Cardiac fibroblast (primary cell): ENCODE data around the gene ABCB10.
A peak's percentile ranks its signal among the peaks of the same experiment; 100 is the strongest.

Source experiments
- DNase-seq, 2 donors: peaks; one replicate each; pipeline versions ENCODE4 v3.0.0 to v3.0.0-alpha.2; 2010; ENCODE audit warnings: low read depth in 2 of 2
- H3K4me3 ChIP-seq, 2 donors: replicated peaks in 1 of 2; 1 replicate in 1 of 2; 2 replicates in 1 of 2; pipeline ENCODE4 v1.5.1; 2011; ENCODE audit warnings: low read depth in 2 of 2, low read length in 2 of 2, mild to moderate bottlenecking in 2 of 2, moderate library complexity in 1 of 2
- TF ChIP-seq, protein P1 (sequence below): IDR thresholded peaks from one replicate; pipeline ENCODE4 v1.5.1; 2011; ENCODE audit warnings: low read depth, mild to moderate bottlenecking, low read length, inconsistent platforms

Gene ABCB10

DNA sequence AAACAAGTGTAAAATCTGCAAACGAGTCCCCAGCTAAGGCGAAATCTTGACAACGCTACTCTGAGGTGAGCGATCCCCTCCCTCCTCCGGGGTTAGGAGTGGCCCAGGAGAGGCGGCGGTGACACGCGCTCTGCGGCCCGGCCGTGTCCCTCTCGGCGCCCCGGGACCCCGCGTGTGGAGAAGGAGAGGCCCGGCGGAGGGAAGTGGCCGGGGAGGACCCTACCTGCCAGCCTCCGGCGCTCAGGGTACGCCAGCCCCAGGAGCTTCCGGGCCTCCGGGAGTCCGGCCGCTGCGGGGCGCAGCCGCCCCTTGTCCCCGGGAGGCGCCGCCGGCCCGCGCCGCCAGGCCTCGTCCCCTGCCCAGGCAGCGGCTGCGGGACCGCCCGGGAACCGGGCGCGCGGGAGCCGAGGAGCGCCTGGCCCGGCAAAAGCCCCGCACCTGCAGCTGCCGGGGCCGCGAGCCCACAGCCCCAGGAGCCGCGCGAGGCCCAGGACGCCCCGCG lies 543 bp downstream of the ABCB10 start:
- peak overlapping the region; percentile 66 to 76 for H3K4me3 ChIP-seq
- peak; percentile 21 to 28 for DNase-seq
- TF ChIP-seq, protein P1, sequence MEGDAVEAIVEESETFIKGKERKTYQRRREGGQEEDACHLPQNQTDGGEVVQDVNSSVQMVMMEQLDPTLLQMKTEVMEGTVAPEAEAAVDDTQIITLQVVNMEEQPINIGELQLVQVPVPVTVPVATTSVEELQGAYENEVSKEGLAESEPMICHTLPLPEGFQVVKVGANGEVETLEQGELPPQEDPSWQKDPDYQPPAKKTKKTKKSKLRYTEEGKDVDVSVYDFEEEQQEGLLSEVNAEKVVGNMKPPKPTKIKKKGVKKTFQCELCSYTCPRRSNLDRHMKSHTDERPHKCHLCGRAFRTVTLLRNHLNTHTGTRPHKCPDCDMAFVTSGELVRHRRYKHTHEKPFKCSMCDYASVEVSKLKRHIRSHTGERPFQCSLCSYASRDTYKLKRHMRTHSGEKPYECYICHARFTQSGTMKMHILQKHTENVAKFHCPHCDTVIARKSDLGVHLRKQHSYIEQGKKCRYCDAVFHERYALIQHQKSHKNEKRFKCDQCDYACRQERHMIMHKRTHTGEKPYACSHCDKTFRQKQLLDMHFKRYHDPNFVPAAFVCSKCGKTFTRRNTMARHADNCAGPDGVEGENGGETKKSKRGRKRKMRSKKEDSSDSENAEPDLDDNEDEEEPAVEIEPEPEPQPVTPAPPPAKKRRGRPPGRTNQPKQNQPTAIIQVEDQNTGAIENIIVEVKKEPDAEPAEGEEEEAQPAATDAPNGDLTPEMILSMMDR: no peak

DNA sequence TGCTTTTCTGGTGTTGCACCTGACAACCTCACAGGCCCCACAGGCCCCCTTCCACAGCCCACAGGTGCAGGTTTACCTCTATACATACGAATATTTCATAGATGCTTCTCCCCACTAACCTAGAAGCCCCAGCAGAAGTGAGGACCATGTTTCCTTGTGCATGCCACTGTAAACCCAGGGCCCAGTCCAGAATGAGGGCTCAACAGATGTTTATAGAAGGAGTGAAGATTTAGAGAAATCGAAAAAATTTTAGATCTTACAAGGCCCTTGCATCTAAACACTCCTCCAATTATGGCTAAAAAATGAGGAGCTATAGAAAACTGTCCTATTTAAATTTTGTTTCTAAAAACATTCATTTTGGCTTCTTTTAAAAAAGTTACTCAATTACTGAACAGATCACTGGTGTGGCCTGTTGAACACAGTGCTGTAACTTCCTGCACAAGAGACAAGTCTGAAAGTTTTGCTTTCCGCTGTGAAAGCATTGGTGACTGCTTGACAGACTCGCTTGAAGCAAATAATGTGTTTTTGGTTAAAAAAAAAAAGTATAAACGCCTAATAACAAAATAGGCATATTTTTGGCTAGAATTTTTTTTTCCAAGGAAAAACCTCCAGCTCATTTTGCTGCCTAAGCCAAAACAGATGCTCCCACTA lies 1.2 kb downstream of the ABCB10 start:
- peak overlapping the region; percentile 66 to 76 for H3K4me3 ChIP-seq
- TF ChIP-seq, protein P1: no peak
- DNase-seq: peak; percentile 29 to 40

DNA sequence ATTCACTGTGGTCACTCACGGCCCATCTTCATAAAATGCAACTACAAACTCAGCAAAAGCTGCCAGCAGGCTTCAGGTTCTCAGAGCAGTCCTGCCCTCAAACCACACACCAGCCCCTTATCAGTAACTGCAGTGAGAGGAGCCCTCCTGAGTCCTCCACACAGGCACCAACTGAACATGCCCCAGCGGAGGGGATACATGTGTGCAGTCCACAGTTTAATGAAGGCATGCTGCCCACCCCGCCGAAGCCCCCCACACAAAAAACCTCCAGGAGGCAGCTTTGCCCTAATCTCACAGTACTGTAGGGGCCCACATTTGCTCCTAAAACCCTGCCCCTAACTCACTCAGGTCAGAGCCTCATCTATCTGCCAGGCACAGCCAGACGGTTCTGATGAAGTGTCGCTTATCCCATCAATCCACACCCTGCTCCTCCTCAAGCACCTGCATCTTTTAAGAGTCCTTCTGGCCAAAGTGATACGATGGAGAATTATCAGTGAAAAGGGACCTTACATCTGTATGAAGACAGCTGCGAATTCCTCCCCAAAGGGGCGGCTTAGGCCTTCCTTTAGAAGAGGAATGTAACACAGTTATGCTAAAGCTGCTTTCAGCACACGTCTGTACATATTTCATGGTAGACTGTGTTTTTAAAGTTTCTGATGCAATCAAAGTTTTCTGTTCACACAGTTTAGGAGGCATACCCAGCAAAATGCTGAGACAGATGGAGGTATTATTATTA lies 3.5 kb downstream of the ABCB10 start:
- TF ChIP-seq, protein P1: no peak
- no peak for DNase-seq
- H3K4me3 ChIP-seq: no peak overlapping the region

DNA sequence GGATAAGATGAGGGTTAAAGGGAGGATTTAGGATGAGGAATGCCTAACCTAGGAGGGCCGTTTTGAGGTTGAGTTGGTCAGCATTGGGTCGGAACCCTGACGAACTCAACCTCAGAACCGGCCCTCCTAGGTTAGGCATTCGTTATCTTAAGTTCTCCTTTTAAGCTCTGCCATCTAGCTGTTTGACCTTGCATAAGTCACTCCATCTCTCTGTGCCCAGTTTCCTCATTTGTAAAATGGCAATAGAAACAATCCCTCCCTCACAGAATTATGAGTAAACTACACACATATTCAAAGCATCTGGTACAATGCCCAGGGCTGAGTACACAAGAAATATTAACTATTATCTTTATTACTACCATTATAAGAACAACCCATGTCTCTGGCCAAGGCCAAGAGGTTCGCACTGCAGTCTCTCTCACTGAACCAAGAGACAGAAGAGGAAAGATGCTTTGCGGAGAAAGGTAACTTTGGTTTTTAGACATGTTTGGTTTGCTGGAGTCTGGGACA lies 4.8 kb downstream of the ABCB10 start:
- TF ChIP-seq, protein P1: no peak
- no peak overlapping the region for H3K4me3 ChIP-seq
- DNase-seq: no peak

DNA sequence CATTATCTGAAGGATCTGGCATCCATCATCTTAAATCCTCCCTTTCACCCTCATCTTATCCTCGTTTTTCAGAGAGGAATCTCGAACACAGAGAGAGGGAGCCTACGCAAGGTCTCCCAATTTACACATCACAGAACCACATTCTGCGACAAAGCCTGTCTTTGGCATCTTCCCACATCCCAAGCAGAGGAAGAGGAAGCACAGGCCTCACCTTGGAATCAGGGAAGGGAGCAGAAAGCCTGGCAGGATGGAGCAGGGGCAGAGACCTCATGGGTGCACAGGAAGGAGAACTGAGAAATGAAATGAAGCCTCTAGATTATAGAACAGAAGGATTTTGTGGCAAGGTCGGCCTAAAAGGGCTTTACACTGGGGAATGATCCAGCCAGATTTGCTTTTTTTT lies 5.8 kb downstream of the ABCB10 start:
- H3K4me3 ChIP-seq: no peak overlapping the region
- TF ChIP-seq, protein P1: no peak
- no peak for DNase-seq

DNA sequence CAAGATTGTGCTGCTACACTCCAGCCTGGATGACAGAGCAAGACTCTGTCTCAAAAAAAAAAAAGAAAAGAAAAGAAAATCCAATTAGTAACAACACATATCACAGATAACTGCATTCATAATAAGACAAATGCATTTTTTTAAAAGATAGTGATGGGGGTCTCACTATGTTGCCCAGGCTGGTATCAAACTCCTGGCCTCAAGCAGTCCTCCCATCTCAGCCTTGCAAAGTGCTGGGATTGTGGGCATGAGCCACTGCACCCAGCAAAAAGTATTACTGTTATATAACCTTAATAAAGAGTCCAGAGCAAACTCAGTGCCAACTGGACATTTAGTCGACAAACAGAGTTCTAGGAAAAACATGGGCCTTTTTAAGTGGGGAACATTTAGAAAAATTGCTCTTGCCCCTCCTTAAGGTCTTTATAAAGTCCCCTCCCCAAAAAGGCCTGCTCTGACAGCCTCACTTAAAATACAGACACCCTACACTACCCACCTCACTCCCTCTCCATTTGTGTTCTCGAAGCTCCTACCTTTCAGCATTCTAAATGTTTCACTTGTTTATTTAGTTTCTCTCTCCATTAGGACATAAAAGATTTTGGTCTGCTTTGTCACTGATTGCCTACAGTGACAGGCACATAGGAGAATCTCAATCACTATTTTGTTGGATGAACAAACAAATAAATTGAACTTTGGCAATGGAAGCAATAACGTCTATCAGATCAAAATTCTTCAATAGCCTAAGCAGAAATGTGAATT lies 7.5 kb downstream of the ABCB10 start:
- TF ChIP-seq, protein P1: no peak
- DNase-seq: no peak
- no peak overlapping the region for H3K4me3 ChIP-seq
